ENCODE results near the gene CCR5.

DNA sequence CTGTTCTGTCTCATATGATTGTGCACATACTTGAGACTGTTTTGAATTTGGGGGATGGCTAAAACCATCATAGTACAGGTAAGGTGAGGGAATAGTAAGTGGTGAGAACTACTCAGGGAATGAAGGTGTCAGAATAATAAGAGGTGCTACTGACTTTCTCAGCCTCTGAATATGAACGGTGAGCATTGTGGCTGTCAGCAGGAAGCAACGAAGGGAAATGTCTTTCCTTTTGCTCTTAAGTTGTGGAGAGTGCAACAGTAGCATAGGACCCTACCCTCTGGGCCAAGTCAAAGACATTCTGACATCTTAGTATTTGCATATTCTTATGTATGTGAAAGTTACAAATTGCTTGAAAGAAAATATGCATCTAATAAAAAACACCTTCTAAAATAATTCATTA is 5.1 kb downstream of the CCR5 start:
- TF ChIP-seq ZKSCAN3 (CRISPR knock-in tag; IDR thresholded peaks at IDR 0.05) (no peak), SOX6 (IDR thresholded peaks at IDR 0.05) (no peak), NCOA1 (IDR thresholded peaks at IDR 0.05; ENCODE audit: low read depth) (no peak), CBFB (CRISPR knock-in tag; IDR thresholded peaks at IDR 0.05) (no peak), ERF (CRISPR knock-in tag; IDR thresholded peaks at IDR 0.05) (no peak), EP300 (IDR thresholded peaks at IDR 0.05; ENCODE audit: low read length) (no peak), POLR2AphosphoS5 (IDR thresholded peaks at IDR 0.05; ENCODE audit: control insufficient read depth, insufficient read depth, low read depth, low read length) (no peak)
- TF ChIP-seq, protein P1, sequence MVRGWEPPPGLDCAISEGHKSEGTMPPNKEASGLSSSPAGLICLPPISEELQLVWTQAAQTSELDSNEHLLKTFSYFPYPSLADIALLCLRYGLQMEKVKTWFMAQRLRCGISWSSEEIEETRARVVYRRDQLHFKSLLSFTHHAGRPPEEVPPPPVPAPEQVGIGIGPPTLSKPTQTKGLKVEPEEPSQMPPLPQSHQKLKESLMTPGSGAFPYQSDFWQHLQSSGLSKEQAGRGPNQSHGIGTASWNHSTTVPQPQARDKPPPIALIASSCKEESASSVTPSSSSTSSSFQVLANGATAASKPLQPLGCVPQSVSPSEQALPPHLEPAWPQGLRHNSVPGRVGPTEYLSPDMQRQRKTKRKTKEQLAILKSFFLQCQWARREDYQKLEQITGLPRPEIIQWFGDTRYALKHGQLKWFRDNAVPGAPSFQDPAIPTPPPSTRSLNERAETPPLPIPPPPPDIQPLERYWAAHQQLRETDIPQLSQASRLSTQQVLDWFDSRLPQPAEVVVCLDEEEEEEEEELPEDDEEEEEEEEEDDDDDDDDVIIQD (CRISPR knock-in tag; IDR thresholded peaks at IDR 0.05), result no peak
- TF ChIP-seq, protein P2, sequence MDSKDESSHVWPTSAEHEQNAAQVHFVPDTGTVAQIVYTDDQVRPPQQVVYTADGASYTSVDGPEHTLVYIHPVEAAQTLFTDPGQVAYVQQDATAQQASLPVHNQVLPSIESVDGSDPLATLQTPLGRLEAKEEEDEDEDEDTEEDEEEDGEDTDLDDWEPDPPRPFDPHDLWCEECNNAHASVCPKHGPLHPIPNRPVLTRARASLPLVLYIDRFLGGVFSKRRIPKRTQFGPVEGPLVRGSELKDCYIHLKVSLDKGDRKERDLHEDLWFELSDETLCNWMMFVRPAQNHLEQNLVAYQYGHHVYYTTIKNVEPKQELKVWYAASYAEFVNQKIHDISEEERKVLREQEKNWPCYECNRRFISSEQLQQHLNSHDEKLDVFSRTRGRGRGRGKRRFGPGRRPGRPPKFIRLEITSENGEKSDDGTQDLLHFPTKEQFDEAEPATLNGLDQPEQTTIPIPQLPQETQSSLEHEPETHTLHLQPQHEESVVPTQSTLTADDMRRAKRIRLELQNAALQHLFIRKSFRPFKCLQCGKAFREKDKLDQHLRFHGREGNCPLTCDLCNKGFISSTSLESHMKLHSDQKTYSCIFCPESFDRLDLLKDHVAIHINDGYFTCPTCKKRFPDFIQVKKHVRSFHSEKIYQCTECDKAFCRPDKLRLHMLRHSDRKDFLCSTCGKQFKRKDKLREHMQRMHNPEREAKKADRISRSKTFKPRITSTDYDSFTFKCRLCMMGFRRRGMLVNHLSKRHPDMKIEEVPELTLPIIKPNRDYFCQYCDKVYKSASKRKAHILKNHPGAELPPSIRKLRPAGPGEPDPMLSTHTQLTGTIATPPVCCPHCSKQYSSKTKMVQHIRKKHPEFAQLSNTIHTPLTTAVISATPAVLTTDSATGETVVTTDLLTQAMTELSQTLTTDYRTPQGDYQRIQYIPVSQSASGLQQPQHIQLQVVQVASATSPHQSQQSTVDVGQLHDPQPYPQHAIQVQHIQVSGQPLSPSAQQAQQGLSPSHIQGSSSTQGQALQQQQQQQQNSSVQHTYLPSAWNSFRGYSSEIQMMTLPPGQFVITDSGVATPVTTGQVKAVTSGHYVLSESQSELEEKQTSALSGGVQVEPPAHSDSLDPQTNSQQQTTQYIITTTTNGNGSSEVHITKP (IDR thresholded peaks at IDR 0.05; ENCODE audit: partially characterized antibody), result no peak
- TF ChIP-seq, protein P3, sequence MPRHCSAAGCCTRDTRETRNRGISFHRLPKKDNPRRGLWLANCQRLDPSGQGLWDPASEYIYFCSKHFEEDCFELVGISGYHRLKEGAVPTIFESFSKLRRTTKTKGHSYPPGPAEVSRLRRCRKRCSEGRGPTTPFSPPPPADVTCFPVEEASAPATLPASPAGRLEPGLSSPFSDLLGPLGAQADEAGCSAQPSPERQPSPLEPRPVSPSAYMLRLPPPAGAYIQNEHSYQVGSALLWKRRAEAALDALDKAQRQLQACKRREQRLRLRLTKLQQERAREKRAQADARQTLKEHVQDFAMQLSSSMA (CRISPR knock-in tag; IDR thresholded peaks at IDR 0.05), result no peak

Data from K562 (cell line).